SK-N-MC (cell line): Measurements from ENCODE around the gene GABRG3.

Experiments used
- EZH2 ChIP-seq: fragments of 200-600 bp; sonication (generic); IDR thresholded peaks from one replicate; pipeline ENCODE4 v1.6.1; 2017; ENCODE audit warnings: antibody characterized with exemption
- POLR2AphosphoS5 ChIP-seq: IDR thresholded peaks from 2 replicates; pipeline ENCODE4 v1.6.1; 2012; ENCODE audit warnings: mild to moderate bottlenecking, low read depth, low read length, borderline replicate concordance

GRCh38 chr15:27094235-27094634, 123.3 kb downstream of the GABRG3 start:
- no peak for TF ChIP-seq EZH2
- TF ChIP-seq POLR2AphosphoS5 = no peak
